ENCODE results near the gene ATAD3A. TPM values are rescaled to one million over a fixed set of nuclear protein-coding genes. Genes with fewer than 3 reads are reported as not detected.
A peak's percentile ranks its signal among the peaks of the same experiment; 100 is the strongest.

ATAD3A gene
- total RNA-seq, 1 experiment from 2014 or later, result 57.5 TPM

- peak; percentile 93 for ATAC-seq
- BruUV-seq (replicated peaks), result TSS peak; percentile 97
- Histone ChIP-seq H3K27ac (ENCODE audit: low read length) (peak within 1 kb of the TSS; percentile 97), H3K9me3 (ENCODE audit: control insufficient read depth, insufficient read depth, low read depth, low read length) (no peaks in the 10 kb centered on the region), H3K4me3 (ENCODE audit: low read depth in 2 of 2, low read length in 2 of 2) (peak within 1 kb of the TSS; percentile 96 to 98), H3K4me1 (ENCODE audit: control insufficient read depth, insufficient read depth, low read length) (peaks cover 6% of the 10 kb centered on the region), H3K36me3 (ENCODE audit: control insufficient read depth, insufficient read depth, low read length) (peaks cover 6% of the 10 kb centered on the region; the same call in 1 of the 2 replicates), H3K27me3 (ENCODE audit: control insufficient read depth, insufficient read depth, low read length) (no peaks in the 10 kb centered on the region)
- in situ Hi-C loops (cut with HindIII; ENCODE audit: low pct_unique_long_range_greater_than_20kb, low sequenced_read_pairs), result no loop called here
- ChIA-PET CTCF (no interaction called here), POLR2A (interaction anchor here (1.3 kb wide), 1 partner anchor 22 kb away, joined by 4 read pairs; no protein-coding TSS in a partner anchor)
- TF ChIP-seq TCF7L2 (IDR thresholded peaks at IDR 0.05; ENCODE audit: low read depth, low read length) (peak; percentile 83), CTCF (IDR thresholded peaks at IDR 0.05) (no peak), REST (IDR thresholded peaks at IDR 0.05; ENCODE audit: insufficient read depth in 1 of 2, low read depth in 2 of 2, low read length in 1 of 2) (peak in 1 of 2 experiments; percentile 60; a peak in 1 of 4 replicates), SIN3A (IDR thresholded peaks at IDR 0.05; ENCODE audit: borderline replicate concordance, insufficient read depth, low read depth, low read length) (peak; percentile 79; the same call in 1 of the 2 replicates), POLR2AphosphoS5 (IDR thresholded peaks at IDR 0.05; ENCODE audit: low read depth, low read length) (peak; percentile 91)
- peak; percentile 50 for DNase-seq (ENCODE audit: low read depth, low spot score)
- intact Hi-C loops (cut with micrococcal nuclease; ENCODE audit: unreplicated experiment), result no loop called here
Measured at GRCh38 chr1:1574721-1575537, 63.0 kb downstream of the ATAD3A start, which contains the start of gene SSU72. TSS of gene SSU72 (minus strand) at chr1:1574863. CDS start at chr1:1574557, 306 bp downstream.

- intact Hi-C loops (cut with micrococcal nuclease; ENCODE audit: unreplicated experiment), result no loop called here
- Histone ChIP-seq H3K4me3 (ENCODE audit: low read depth in 2 of 2, low read length in 2 of 2) (no peak overlapping the region), H3K27me3 (ENCODE audit: control insufficient read depth, insufficient read depth, low read length) (no peaks in the 10 kb centered on the region), H3K9me3 (ENCODE audit: control insufficient read depth, insufficient read depth, low read depth, low read length) (no peaks in the 10 kb centered on the region), H3K4me1 (ENCODE audit: control insufficient read depth, insufficient read depth, low read length) (0 out of 2 replicates have a peak, but pooled peaks cover 2% of the 10 kb centered on the region), H3K36me3 (ENCODE audit: control insufficient read depth, insufficient read depth, low read length) (peaks cover 2% of the 10 kb centered on the region; the same call in 1 of the 2 replicates), H3K27ac (ENCODE audit: low read length) (no peak overlapping the region)
- ChIA-PET CTCF (interaction anchor here (0.5 kb wide), 1 partner anchor 291 kb away, joined by 5 read pairs; no protein-coding TSS in a partner anchor), POLR2A (no interaction called here)
- BruUV-seq (replicated peaks), result no TSS peak
- in situ Hi-C loops (cut with HindIII; ENCODE audit: low pct_unique_long_range_greater_than_20kb, low sequenced_read_pairs), result no loop called here
- no peak for TF ChIP-seq SIN3A (IDR thresholded peaks at IDR 0.05; ENCODE audit: borderline replicate concordance, insufficient read depth, low read depth, low read length)
- ATAC-seq, result no peak
- DNase-seq (ENCODE audit: low read depth, low spot score), result no peak
Measured at GRCh38 chr1:1577367-1578011, 65.5 kb downstream of the ATAD3A start.
